HG03460 (cell line): ENCODE data around the gene AMHR2.

Experiments used
- ATAC-seq: cut with Tn5 transposase; IDR thresholded peaks from one replicate; pipeline ENCODE4 v1.9.1; 2021; ENCODE audit not compliant: unreplicated experiment

Gene AMHR2

GRCh38 chr12:53479331-53479730, 55.7 kb downstream of the AMHR2 start:
- ATAC-seq: no peak

- no peak for ATAC-seq
Observed at GRCh38 chr12:53480491-53481442, 57.1 kb downstream of the AMHR2 start.
